G401.6 (cell line): ENCODE data around the gene SLITRK1.

ENCODE experiments used
- FAIRE-seq: peaks from 2 replicates; lab custom pipeline; 2012; peaks lifted over from hg19 to GRCh38; lab: Jason Lieb, UNC

Gene SLITRK1

DNA sequence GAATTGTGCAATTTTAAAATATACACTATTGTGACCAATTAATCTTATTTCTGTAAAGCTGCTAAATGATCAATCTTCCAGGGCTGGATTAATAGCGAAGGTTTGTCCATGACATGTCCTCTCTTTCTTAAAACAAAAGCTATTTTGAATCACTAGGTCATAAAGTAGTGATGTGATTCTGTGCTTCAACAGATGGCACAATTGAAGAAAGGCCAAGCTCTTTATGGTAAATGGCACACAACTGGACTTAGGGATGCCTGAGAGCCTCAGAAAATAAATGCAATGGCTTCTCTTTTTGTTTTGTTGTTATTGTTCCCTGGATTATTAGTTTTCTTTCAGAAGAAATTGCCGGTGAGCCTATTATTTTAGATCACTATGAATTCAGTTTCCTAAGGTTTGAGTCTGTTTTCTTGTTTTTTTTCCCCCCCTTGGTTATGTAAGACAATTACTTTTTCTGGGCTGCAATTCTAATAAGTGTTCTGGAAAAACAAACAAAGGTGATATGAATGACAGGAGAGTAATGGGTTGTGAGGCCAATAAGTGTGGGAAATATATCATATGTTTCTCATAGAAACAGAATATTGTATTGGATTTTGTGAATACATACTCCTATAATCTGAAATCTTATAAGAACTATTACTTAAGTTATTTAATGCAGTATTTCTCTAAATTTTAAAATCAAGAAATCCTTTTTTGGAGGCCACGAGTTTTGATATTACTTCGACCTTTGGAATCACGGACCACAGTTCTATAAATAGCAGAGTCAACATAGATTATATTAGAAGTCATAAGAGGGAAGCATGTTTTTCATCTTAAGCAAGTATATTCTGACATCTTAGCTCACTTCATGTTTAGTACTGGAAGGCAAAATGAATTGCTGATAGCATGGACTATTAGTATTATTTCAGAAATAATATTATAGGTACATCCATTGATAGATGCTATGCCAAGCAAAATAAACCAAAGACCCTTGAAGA, 16.8 kb downstream of the SLITRK1 start:
- no peak for FAIRE-seq

DNA sequence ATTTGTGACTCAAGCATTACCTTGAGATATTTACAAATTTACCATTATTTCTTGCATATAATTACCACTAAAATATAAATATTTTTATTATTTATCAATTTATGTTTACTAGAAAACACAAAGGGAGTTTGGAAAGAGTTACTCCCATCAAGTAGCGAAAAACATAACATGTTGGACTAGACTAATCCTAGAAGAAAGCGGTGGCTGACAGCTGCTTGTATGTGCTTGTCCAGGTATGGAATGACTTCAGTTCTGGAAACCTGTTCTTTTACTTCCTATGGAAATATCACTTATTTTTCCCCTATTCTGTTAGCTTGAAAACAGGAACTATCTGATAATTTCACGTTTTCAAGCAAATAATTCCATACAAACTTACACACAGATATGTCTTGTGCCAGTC, 28.5 kb downstream of the SLITRK1 start:
- FAIRE-seq = no peak

GRCh38 chr13:83845106-83845505, 37.2 kb downstream of the SLITRK1 start:
- FAIRE-seq = no peak

DNA sequence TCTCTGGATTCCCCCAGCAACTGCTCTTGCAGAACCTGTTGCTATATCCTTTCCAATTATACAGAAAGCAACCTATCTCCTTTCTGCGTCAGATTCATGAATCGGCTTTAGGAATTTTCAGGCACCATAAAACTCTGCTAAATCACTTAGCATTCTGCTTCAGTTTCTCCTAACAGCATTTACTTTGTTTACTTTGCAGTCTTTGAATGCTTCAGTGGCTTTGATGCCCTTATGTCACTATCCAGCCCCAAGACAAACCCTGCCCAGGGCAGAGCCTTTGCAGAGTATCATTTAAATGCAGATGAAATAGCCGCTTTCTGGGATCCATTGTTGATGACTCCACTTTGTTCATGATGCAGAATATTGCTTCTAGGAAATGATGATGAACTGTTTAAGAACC, 43.1 kb downstream of the SLITRK1 start:
- FAIRE-seq = no peak

- no peak for FAIRE-seq
These were observed 50.5 kb downstream of the SLITRK1 start for GRCh38 chr13:83831796-83832195.

DNA sequence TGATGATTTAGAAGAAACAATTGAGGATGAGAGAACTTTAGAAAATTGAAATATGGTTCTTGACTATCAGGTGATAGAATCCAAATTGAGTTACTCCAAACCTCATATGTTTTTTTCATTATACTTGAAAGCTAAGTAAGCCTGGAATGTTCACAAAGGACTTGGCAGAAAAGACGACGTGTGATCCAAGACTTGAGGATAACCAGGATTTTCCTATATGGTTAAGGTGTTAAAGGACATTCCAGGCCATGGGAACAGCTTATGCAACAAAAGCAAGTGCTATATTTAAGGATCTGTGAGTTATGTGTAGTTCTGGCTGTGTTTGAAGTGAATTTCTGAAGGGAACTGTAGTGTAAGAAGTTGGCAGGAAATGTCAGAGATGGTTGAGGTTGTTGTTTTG, 52.5 kb downstream of the SLITRK1 start:
- no peak for FAIRE-seq

- FAIRE-seq = no peak
These were observed 54.9 kb downstream of the SLITRK1 start for GRCh38 chr13:83827338-83827737.
